Right lobe of liver (tissue), 6 donors: ENCODE data around the gene ADGRA1. TPM values are rescaled to one million over a fixed set of nuclear protein-coding genes. Genes with fewer than 3 reads are reported as not detected.
A peak's percentile ranks its signal among the peaks of the same experiment; 100 is the strongest.

ENCODE experiments used
- ATAC-seq, 4 donors: fragments of 200-7000 bp; cut with Tn5 transposase; one replicate each; pipeline ENCODE4 v1.9.1; 2020; ENCODE audit warnings: mild to moderate bottlenecking in 4 of 4, moderate library complexity in 4 of 4
- DNase-seq, 3 donors: peaks; one replicate each; pipeline ENCODE4 v3.0.0-alpha.2; 2020
- H3K27ac ChIP-seq, 3 donors: fragments of 200-600 bp; one replicate each; pipeline ENCODE4 v1.8.0; 2022
- H3K27me3 ChIP-seq, 2 donors: fragments of 200-600 bp; one replicate each; pipeline ENCODE4 v1.8.0; 2022
- H3K36me3 ChIP-seq, 4 donors: fragments of 200-600 bp; sonication (generic) in 1 of 4; one replicate each; pipeline versions ENCODE4 v1.5.1 to v1.8.0; 2017 to 2022; ENCODE audit warnings: control low read depth in 1 of 4
- H3K4me1 ChIP-seq, 4 donors: fragments of 200-600 bp; sonication (generic) in 1 of 4; one replicate each; pipeline versions ENCODE4 v1.5.1 to v1.8.0; 2017 to 2022; ENCODE audit warnings: control low read depth in 1 of 4
- H3K4me3 ChIP-seq, 3 donors: fragments of 200-600 bp; one replicate each; pipeline ENCODE4 v1.8.0; 2022
- H3K9me3 ChIP-seq, 4 donors: fragments of 200-600 bp; sonication (generic) in 1 of 4; one replicate each; pipeline versions ENCODE4 v1.5.1 to v1.8.0; 2017 to 2022; ENCODE audit warnings: control low read depth in 1 of 4
- POLR2A ChIP-seq: fragments of 450-650 bp; IDR thresholded peaks from one replicate; pipeline ENCODE4 v1.6.1; 2017; ENCODE audit warnings: antibody characterized with exemption, mild to moderate bottlenecking
- WGBS: methylation state at CpG from one replicate; pipeline ENCODE4 v1.1.6; 2018; ENCODE audit warnings: low coverage, low lambda C conversion rate; ENCODE audit not compliant: insufficient coverage; ENCODE audit errors: missing lambda C conversion rate; 5-methylcytosine and 5-hydroxymethylcytosine counted together
- intact Hi-C, 2 donors: fragments of 100-400 bp; cut with DNase I; formaldehyde crosslinking; loops; one replicate each; pipeline versions ENCODE4 v1.11.2 to v1.14.1; 2022
- total RNA-seq, 6 experiments: library from RNA; depleted of rRNA in 2 of 6; stranded (reverse); fragments of >200 nt in 2 of 6; fragmentation: NEBNext Ultra II Directional in 3 of 6; extraction: Animal tissue kit (Norgen Biotek cat#: 25700) in 3 of 6; gene quantifications; one replicate each; pipeline versions ENCODE4 v1.1.0 to v1.2.4, GENCODE V29; 2016 to 2023
- TF ChIP-seq, protein P1 (sequence below), 4 donors: fragments of 200-600 bp in 3 of 4; fragments of 450-650 bp in 1 of 4; IDR thresholded peaks; one replicate each; pipeline versions ENCODE4 v1.5.1 to v1.8.0; 2016 to 2022; ENCODE audit warnings: antibody characterized with exemption in 4 of 4, mild to moderate bottlenecking in 2 of 4
- donor health status: DM: no; HTN: yes; CAD: no.
- donor health status: DM: no; HTN: no; CAD: no.
- donor health status: DM: no; HTN: no; CAD: no.
- donor health status: DM: no; HTN: yes; CAD: no.
- donor health status: DM: no; HTN: yes; CAD: no.

Gene ADGRA1
- total RNA-seq, 6 experiments from 2014 or later = 0.10 to 0.46 (median 0.16) TPM; not detected in 1

DNA sequence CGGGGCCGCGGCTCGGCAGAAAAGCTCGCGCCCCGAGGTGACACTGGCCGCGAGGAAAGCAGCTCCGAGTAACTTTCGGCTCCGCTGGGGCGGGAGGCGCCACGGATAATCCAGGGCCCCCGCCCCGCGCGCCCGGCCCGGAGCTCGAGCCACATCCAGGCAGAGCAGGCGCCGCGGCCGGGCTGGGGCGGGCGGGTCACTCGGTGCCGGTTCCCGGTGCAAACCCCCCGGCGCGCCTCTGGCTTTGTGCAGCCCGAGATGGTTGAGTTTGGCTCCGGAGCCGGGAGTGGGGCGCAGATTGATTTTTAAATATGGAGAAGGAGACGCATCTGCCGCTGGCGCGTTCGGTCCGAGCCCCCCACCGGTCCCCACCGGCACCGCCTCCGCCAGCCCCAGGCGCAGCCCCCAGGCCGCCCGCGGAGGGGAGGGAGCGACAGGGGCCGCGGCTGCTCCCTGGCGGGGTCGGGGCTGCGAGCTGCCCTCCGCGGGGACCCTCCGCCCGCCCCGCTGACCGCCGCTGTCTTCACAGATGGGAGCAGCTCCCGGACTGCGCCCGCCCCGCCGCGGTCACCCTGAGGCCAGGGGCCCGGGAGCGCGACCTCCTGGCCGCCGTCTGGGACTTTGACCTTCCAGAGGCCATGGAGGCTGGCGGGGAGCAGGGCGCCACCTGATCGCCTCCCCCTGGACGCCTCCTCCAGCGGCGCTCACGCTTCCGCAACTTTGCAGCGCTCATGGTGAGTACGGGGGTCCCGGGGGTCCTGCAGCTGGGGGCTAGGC is 643 bp downstream of the ADGRA1 start:
- WGBS = no CpG with 5 or more reads among the region's 87 CpGs
- DNase-seq = no peak
- no peaks in the 10 kb centered on the region for H3K9me3 ChIP-seq
- peak in 2 of 4 donors; percentile 22 to 28 for ATAC-seq
- no peak overlapping the region for H3K27ac ChIP-seq
- peak overlapping the region in 2 of 3 donors; percentile 16 to 18 for H3K4me3 ChIP-seq
- no peak for TF ChIP-seq POLR2A
- TF ChIP-seq, protein P1, sequence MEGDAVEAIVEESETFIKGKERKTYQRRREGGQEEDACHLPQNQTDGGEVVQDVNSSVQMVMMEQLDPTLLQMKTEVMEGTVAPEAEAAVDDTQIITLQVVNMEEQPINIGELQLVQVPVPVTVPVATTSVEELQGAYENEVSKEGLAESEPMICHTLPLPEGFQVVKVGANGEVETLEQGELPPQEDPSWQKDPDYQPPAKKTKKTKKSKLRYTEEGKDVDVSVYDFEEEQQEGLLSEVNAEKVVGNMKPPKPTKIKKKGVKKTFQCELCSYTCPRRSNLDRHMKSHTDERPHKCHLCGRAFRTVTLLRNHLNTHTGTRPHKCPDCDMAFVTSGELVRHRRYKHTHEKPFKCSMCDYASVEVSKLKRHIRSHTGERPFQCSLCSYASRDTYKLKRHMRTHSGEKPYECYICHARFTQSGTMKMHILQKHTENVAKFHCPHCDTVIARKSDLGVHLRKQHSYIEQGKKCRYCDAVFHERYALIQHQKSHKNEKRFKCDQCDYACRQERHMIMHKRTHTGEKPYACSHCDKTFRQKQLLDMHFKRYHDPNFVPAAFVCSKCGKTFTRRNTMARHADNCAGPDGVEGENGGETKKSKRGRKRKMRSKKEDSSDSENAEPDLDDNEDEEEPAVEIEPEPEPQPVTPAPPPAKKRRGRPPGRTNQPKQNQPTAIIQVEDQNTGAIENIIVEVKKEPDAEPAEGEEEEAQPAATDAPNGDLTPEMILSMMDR (IDR thresholded peaks at IDR 0.05) = no peak
- no peaks in the 10 kb centered on the region for H3K36me3 ChIP-seq
- intact Hi-C loops = no loop called here
- peaks cover 0 to 7% (median 0%) of the 10 kb centered on the region in 4 donors for H3K4me1 ChIP-seq
- H3K27me3 ChIP-seq = peaks cover 0 to 5% of the 10 kb centered on the region in 2 donors

DNA sequence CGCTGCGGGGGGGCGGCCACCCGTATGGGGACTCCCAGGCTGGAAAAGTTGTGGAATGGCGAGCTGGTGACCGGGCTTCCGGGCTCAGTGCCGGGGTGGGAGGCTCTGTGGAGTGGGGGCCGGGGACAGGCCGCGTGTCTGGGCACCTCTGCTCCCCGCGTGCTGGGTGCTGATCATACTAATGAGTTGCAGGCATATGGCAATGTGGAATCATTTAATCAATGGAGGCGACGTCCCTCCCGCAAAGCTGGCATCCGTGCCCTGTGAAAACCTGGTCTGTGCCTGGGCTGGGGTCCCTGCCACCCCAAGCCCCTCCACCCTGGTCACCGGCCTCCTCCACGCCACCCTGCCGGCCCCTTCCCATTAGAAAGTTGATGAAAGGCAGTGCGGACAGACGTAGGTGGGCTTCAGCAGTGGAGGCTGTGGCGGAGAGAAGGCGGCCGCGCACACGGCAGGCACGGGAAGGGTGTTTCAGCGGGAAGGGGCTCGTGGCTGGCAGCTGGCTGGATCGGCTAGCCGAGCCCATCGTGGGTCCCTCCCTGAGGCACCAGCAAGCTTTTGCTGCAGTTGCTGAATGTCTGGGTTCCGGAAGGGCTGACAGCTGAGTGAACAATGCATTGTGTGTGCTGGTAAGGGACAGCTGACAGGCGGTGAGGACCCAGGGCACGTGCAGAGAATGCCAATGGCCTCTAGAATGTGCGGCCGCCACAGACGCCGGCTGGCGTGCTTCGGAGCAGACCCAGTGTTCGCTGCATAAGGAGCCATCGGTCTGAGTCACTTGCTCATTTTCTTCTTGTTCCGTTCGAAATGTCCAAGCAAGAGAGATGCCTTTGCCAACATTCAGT is 1.5 kb downstream of the ADGRA1 start:
- Histone ChIP-seq H3K36me3 (no peaks in the 10 kb centered on the region), H3K4me1 (peaks cover 0 to 7% (median 0%) of the 10 kb centered on the region in 4 donors), H3K27ac (no peak overlapping the region), H3K4me3 (no peak overlapping the region), H3K27me3 (peaks cover 0 to 5% of the 10 kb centered on the region in 2 donors), H3K9me3 (no peaks in the 10 kb centered on the region)
- ATAC-seq (no peak), DNase-seq (no peak)
- no peak for TF ChIP-seq POLR2A
- TF ChIP-seq, protein P1 (IDR thresholded peaks at IDR 0.05) = no peak
- 71% methylated on average over 13 of the region's 46 CpGs for WGBS
- intact Hi-C loops = no loop called here

- peaks cover 0 to 7% (median 0%) of the 10 kb centered on the region in 4 donors for H3K4me1 ChIP-seq
- no peak for DNase-seq
- H3K27me3 ChIP-seq = peaks cover 0 to 5% of the 10 kb centered on the region in 2 donors
- ATAC-seq = no peak
- no peak overlapping the region for H3K4me3 ChIP-seq
- no peaks in the 10 kb centered on the region for H3K9me3 ChIP-seq
- 53% methylated on average over 5 of the region's 13 CpGs for WGBS
- intact Hi-C loops = no loop called here
- TF ChIP-seq POLR2A = no peak
- TF ChIP-seq, protein P1 (IDR thresholded peaks at IDR 0.05) = no peak
- no peak overlapping the region for H3K27ac ChIP-seq
- no peaks in the 10 kb centered on the region for H3K36me3 ChIP-seq
Observed at GRCh38 chr10:133090101-133090500, 2.4 kb downstream of the ADGRA1 start.

GRCh38 chr10:133090654-133091053 is 2.9 kb downstream of the ADGRA1 start:
- ATAC-seq = peak in 1 of 4 donors; percentile 25

More at GRCh38 chr10:133090654-133091053, 2.9 kb downstream of the ADGRA1 start:
- H3K27me3 ChIP-seq = peaks cover 0 to 5% of the 10 kb centered on the region in 2 donors
- no peak for DNase-seq
- peaks cover 0 to 7% (median 0%) of the 10 kb centered on the region in 4 donors for H3K4me1 ChIP-seq
- no peak overlapping the region for H3K4me3 ChIP-seq
- no peaks in the 10 kb centered on the region for H3K36me3 ChIP-seq
- H3K27ac ChIP-seq = no peak overlapping the region
- H3K9me3 ChIP-seq = no peaks in the 10 kb centered on the region
- no peak for TF ChIP-seq POLR2A
- TF ChIP-seq, protein P1 (IDR thresholded peaks at IDR 0.05) = no peak
- 59% methylated on average over 4 of the region's 7 CpGs for WGBS
- intact Hi-C loops = no loop called here
